ENCODE results near the gene MOCS1. TPM values are rescaled to one million over a fixed set of nuclear protein-coding genes. Genes with fewer than 3 reads are reported as not detected.

MOCS1 gene
- total and polyA plus RNA-seq, 2 experiments from 2014 or later: 17.2 to 28.1 TPM

DNA sequence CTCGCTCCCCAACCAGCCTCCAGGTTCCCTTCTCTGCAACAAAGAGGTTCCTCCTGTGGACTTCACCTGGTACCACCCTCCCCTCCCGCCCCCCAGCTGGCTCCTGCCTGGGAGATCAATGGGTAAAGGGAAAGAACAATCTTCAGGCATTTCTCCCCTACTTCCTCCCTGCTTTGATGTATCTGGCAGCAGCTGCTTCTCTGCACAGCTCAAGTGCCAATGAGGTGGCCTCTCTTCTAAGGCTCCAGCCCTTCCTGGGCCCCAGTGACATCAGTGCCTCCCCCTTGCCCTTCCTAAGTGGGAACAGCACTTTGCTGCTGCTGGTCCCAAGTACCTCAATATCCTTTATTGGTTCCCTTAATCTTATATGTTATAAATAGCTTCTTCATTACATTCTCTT is 23.5 kb downstream of the MOCS1 start:
- no peaks in the 10 kb centered on the region for H4K20me1 ChIP-seq (replicated peaks; ENCODE audit: insufficient read depth)
- Mint-ChIP-seq H3K27ac (no peak overlapping the region), H3K4me3 (no peak overlapping the region), H3K4me1 (0 out of 3 replicates have a peak, but pooled peaks cover 3% of the 10 kb centered on the region), H3K9me3 (no peaks in the 10 kb centered on the region), H3K36me3 (ENCODE audit: low read depth) (peaks cover 25% of the 10 kb centered on the region), H3K27me3 (ENCODE audit: insufficient read depth, low read depth, poor library complexity) (no peaks in the 10 kb centered on the region)
- H3K4me1 ChIP-seq (ENCODE audit: insufficient read depth): no peaks in the 10 kb centered on the region
- TF ChIP-seq ZNF331 (CRISPR knock-in tag; IDR thresholded peaks at IDR 0.05; ENCODE audit: low read depth): no peak
- no peak for TF ChIP-seq NANOG (IDR thresholded peaks at IDR 0.05; ENCODE audit: borderline replicate concordance)
- TF ChIP-seq, protein P1, sequence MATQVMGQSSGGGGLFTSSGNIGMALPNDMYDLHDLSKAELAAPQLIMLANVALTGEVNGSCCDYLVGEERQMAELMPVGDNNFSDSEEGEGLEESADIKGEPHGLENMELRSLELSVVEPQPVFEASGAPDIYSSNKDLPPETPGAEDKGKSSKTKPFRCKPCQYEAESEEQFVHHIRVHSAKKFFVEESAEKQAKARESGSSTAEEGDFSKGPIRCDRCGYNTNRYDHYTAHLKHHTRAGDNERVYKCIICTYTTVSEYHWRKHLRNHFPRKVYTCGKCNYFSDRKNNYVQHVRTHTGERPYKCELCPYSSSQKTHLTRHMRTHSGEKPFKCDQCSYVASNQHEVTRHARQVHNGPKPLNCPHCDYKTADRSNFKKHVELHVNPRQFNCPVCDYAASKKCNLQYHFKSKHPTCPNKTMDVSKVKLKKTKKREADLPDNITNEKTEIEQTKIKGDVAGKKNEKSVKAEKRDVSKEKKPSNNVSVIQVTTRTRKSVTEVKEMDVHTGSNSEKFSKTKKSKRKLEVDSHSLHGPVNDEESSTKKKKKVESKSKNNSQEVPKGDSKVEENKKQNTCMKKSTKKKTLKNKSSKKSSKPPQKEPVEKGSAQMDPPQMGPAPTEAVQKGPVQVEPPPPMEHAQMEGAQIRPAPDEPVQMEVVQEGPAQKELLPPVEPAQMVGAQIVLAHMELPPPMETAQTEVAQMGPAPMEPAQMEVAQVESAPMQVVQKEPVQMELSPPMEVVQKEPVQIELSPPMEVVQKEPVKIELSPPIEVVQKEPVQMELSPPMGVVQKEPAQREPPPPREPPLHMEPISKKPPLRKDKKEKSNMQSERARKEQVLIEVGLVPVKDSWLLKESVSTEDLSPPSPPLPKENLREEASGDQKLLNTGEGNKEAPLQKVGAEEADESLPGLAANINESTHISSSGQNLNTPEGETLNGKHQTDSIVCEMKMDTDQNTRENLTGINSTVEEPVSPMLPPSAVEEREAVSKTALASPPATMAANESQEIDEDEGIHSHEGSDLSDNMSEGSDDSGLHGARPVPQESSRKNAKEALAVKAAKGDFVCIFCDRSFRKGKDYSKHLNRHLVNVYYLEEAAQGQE (IDR thresholded peaks at IDR 0.05; ENCODE audit: unreplicated experiment): no peak
- TF ChIP-seq, protein P2, sequence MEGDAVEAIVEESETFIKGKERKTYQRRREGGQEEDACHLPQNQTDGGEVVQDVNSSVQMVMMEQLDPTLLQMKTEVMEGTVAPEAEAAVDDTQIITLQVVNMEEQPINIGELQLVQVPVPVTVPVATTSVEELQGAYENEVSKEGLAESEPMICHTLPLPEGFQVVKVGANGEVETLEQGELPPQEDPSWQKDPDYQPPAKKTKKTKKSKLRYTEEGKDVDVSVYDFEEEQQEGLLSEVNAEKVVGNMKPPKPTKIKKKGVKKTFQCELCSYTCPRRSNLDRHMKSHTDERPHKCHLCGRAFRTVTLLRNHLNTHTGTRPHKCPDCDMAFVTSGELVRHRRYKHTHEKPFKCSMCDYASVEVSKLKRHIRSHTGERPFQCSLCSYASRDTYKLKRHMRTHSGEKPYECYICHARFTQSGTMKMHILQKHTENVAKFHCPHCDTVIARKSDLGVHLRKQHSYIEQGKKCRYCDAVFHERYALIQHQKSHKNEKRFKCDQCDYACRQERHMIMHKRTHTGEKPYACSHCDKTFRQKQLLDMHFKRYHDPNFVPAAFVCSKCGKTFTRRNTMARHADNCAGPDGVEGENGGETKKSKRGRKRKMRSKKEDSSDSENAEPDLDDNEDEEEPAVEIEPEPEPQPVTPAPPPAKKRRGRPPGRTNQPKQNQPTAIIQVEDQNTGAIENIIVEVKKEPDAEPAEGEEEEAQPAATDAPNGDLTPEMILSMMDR (conservative IDR thresholded peaks at IDR 0.05; ENCODE audit: low read depth in 2 of 2): no peak
- TF ChIP-seq ZNF114 (CRISPR knock-in tag; IDR thresholded peaks at IDR 0.05): no peak
- TF ChIP-seq JUNB (IDR thresholded peaks at IDR 0.05; ENCODE audit: unreplicated experiment): no peak
- no peak overlapping the region for H3K27ac ChIP-seq (ENCODE audit: low read depth)
- no peaks in the 10 kb centered on the region for H3K79me2 ChIP-seq (replicated peaks; ENCODE audit: insufficient read depth)
- H3K4me2 ChIP-seq: no peak overlapping the region
- DNase-seq (ENCODE audit: low spot score): no peak
- ATAC-seq: no peak
- H3K9me2 ChIP-seq (ENCODE audit: insufficient read depth): no peaks in the 10 kb centered on the region
- H3K36me3 ChIP-seq (ENCODE audit: insufficient read depth): no peaks in the 10 kb centered on the region
- H3F3A ChIP-seq (replicated peaks; ENCODE audit: low read depth): no peaks in the 10 kb centered on the region
- H3K4me3 ChIP-seq: no peak overlapping the region
- H2AFZ ChIP-seq: no peak overlapping the region
- no peaks in the 10 kb centered on the region for H3K27me3 ChIP-seq (ENCODE audit: insufficient read depth)

DNA sequence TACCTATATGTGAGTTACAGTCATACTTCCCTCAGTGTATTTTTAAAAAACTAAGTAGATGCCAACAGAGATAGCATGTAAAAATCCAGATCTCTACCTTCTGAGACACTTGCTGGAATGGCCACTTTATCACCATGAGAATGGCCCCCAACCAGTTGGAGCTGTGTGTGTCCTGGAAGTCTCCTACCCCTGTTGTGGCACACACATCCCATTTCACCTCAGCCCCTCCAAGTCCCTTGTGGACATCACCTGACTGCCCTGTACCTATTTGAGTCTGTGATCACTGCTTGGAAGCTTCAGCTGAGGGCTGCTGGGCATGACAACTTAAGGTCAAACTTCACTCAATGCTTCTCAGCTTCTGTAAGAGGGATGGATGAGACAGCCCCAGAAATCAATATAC is 24.1 kb downstream of the MOCS1 start:
- ATAC-seq: no peak
- Histone ChIP-seq H3K36me3 (ENCODE audit: insufficient read depth) (no peaks in the 10 kb centered on the region), H2AFZ (no peak overlapping the region), H3K4me2 (no peak overlapping the region), H3K27me3 (ENCODE audit: insufficient read depth) (no peaks in the 10 kb centered on the region), H4K20me1 (replicated peaks; ENCODE audit: insufficient read depth) (no peaks in the 10 kb centered on the region), H3K79me2 (replicated peaks; ENCODE audit: insufficient read depth) (no peaks in the 10 kb centered on the region), H3K4me1 (ENCODE audit: insufficient read depth) (no peaks in the 10 kb centered on the region), H3F3A (replicated peaks; ENCODE audit: low read depth) (no peaks in the 10 kb centered on the region), H3K27ac (ENCODE audit: low read depth) (no peak overlapping the region), H3K9me2 (ENCODE audit: insufficient read depth) (no peaks in the 10 kb centered on the region), H3K4me3 (no peak overlapping the region)
- Mint-ChIP-seq H3K4me1 (0 out of 3 replicates have a peak, but pooled peaks cover 3% of the 10 kb centered on the region), H3K36me3 (ENCODE audit: low read depth) (peaks cover 30% of the 10 kb centered on the region), H3K9me3 (no peaks in the 10 kb centered on the region), H3K27me3 (ENCODE audit: insufficient read depth, low read depth, poor library complexity) (peaks cover 2% of the 10 kb centered on the region), H3K4me3 (no peak overlapping the region), H3K27ac (no peak overlapping the region)
- no peak for DNase-seq (ENCODE audit: low spot score)
- TF ChIP-seq, protein P3, sequence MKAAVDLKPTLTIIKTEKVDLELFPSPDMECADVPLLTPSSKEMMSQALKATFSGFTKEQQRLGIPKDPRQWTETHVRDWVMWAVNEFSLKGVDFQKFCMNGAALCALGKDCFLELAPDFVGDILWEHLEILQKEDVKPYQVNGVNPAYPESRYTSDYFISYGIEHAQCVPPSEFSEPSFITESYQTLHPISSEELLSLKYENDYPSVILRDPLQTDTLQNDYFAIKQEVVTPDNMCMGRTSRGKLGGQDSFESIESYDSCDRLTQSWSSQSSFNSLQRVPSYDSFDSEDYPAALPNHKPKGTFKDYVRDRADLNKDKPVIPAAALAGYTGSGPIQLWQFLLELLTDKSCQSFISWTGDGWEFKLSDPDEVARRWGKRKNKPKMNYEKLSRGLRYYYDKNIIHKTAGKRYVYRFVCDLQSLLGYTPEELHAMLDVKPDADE (IDR thresholded peaks at IDR 0.05): no peak
- TF ChIP-seq, protein P4, sequence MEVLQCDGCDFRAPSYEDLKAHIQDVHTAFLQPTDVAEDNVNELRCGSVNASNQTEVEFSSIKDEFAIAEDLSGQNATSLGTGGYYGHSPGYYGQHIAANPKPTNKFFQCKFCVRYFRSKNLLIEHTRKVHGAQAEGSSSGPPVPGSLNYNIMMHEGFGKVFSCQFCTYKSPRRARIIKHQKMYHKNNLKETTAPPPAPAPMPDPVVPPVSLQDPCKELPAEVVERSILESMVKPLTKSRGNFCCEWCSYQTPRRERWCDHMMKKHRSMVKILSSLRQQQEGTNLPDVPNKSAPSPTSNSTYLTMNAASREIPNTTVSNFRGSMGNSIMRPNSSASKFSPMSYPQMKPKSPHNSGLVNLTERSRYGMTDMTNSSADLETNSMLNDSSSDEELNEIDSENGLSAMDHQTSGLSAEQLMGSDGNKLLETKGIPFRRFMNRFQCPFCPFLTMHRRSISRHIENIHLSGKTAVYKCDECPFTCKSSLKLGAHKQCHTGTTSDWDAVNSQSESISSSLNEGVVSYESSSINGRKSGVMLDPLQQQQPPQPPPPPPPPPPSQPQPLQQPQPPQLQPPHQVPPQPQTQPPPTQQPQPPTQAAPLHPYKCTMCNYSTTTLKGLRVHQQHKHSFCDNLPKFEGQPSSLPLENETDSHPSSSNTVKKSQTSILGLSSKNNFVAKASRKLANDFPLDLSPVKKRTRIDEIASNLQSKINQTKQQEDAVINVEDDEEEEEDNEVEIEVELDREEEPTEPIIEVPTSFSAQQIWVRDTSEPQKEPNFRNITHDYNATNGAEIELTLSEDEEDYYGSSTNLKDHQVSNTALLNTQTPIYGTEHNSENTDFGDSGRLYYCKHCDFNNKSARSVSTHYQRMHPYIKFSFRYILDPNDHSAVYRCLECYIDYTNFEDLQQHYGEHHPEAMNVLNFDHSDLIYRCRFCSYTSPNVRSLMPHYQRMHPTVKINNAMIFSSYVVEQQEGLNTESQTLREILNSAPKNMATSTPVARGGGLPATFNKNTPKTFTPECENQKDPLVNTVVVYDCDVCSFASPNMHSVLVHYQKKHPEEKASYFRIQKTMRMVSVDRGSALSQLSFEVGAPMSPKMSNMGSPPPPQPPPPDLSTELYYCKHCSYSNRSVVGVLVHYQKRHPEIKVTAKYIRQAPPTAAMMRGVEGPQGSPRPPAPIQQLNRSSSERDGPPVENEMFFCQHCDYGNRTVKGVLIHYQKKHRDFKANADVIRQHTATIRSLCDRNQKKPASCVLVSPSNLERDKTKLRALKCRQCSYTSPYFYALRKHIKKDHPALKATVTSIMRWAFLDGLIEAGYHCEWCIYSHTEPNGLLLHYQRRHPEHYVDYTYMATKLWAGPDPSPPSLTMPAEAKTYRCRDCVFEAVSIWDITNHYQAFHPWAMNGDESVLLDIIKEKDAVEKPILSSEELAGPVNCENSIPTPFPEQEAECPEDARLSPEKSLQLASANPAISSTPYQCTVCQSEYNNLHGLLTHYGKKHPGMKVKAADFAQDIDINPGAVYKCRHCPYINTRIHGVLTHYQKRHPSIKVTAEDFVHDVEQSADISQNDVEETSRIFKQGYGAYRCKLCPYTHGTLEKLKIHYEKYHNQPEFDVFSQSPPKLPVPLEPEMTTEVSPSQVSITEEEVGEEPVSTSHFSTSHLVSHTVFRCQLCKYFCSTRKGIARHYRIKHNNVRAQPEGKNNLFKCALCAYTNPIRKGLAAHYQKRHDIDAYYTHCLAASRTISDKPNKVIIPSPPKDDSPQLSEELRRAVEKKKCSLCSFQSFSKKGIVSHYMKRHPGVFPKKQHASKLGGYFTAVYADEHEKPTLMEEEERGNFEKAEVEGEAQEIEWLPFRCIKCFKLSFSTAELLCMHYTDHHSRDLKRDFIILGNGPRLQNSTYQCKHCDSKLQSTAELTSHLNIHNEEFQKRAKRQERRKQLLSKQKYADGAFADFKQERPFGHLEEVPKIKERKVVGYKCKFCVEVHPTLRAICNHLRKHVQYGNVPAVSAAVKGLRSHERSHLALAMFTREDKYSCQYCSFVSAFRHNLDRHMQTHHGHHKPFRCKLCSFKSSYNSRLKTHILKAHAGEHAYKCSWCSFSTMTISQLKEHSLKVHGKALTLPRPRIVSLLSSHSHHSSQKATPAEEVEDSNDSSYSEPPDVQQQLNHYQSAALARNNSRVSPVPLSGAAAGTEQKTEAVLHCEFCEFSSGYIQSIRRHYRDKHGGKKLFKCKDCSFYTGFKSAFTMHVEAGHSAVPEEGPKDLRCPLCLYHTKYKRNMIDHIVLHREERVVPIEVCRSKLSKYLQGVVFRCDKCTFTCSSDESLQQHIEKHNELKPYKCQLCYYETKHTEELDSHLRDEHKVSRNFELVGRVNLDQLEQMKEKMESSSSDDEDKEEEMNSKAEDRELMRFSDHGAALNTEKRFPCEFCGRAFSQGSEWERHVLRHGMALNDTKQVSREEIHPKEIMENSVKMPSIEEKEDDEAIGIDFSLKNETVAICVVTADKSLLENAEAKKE (CRISPR knock-in tag; IDR thresholded peaks at IDR 0.05): no peak
- no peak for TF ChIP-seq STAT1 (IDR thresholded peaks at IDR 0.05; ENCODE audit: unreplicated experiment)
